ENCODE results near the gene CLP1. TPM values are rescaled to one million over a fixed set of nuclear protein-coding genes. Genes with fewer than 3 reads are reported as not detected.

CLP1 gene
- total RNA-seq, 3 donors from 2014 or later (not counting 1 experiment from before 2014, with no cell fraction given) = 18.5 to 23.1 (median 22.8) TPM

GRCh38 chr11:57709802-57710367 is 52.3 kb downstream of the CLP1 start:
- H3K9me3 ChIP-seq (ENCODE audit: control insufficient read depth, insufficient read depth, low read length) = no peaks in the 10 kb centered on the region
- no peak overlapping the region for H3K4me3 ChIP-seq (ENCODE audit: low read length)
- no peak overlapping the region for H3K27ac ChIP-seq (ENCODE audit: low read length)
- ATAC-seq (no peak), DNase-seq (no peak)
- H3K36me3 Mint-ChIP-seq = no peaks in the 10 kb centered on the region
- no peaks in the 10 kb centered on the region for H3K27me3 Mint-ChIP-seq (ENCODE audit: low read depth in 2 of 2)
- H3K36me3 ChIP-seq (ENCODE audit: control insufficient read depth, insufficient read depth, low read length) = peaks cover 3% of the 10 kb centered on the region
- H3K27ac Mint-ChIP-seq = peak overlapping the region in 1 of 2 donors; percentile 2
- H3K4me3 Mint-ChIP-seq = no peak overlapping the region
- TF ChIP-seq, protein P1, sequence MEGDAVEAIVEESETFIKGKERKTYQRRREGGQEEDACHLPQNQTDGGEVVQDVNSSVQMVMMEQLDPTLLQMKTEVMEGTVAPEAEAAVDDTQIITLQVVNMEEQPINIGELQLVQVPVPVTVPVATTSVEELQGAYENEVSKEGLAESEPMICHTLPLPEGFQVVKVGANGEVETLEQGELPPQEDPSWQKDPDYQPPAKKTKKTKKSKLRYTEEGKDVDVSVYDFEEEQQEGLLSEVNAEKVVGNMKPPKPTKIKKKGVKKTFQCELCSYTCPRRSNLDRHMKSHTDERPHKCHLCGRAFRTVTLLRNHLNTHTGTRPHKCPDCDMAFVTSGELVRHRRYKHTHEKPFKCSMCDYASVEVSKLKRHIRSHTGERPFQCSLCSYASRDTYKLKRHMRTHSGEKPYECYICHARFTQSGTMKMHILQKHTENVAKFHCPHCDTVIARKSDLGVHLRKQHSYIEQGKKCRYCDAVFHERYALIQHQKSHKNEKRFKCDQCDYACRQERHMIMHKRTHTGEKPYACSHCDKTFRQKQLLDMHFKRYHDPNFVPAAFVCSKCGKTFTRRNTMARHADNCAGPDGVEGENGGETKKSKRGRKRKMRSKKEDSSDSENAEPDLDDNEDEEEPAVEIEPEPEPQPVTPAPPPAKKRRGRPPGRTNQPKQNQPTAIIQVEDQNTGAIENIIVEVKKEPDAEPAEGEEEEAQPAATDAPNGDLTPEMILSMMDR (IDR thresholded peaks at IDR 0.05) = no peak
- no peaks in the 10 kb centered on the region for H3K27me3 ChIP-seq (ENCODE audit: control insufficient read depth, insufficient read depth, low read length)
- H3K9me3 Mint-ChIP-seq = no peaks in the 10 kb centered on the region
- H3K4me1 Mint-ChIP-seq = peaks cover 36 to 41% of the 10 kb centered on the region in 2 donors
- H3K4me1 ChIP-seq (ENCODE audit: control insufficient read depth, insufficient read depth, low read length) = peaks cover 19% of the 10 kb centered on the region
- intact Hi-C loops (cut with micrococcal nuclease) = loop anchor here (2.0 kb wide), 1 partner anchor 91 kb away; no protein-coding TSS in a partner anchor
- 95% methylated on average over 5 of the region's 5 CpGs for WGBS (ENCODE audit: insufficient coverage)

Other genes with a start within 250 kb of the CLP1 start
- gene SLC43A3, start 230.6 kb upstream of the CLP1 start, total RNA-seq = 10 to 100 TPM; 17.0 to 22.2 (median 20.7) TPM
- under 1 TPM; 0.38 to 0.61 (median 0.48) TPM for gene RTN4RL2, start 197.2 kb upstream of the CLP1 start, total RNA-seq
- 10 to 100 TPM; 11.3 to 20.6 (median 13.9) TPM for gene SLC43A1, start 142.1 kb upstream of the CLP1 start, total RNA-seq
- 10 to 100 TPM; 15.0 to 18.8 (median 17.1) TPM for gene TIMM10, start 127.0 kb upstream of the CLP1 start, total RNA-seq
- not detected for gene SMTNL1, start 120.2 kb upstream of the CLP1 start, total RNA-seq
- 100 to 1,000 TPM in 2 of 3 donors, 10 to 100 TPM in 1; 89.1 to 108 (median 103) TPM for gene UBE2L6, start 90.1 kb upstream of the CLP1 start, total RNA-seq
- under 1 TPM in 1 of 3 donors, not detected in 2; 0.50 TPM for gene SERPING1, start 60.1 kb upstream of the CLP1 start, total RNA-seq
- gene YPEL4, start 7.8 kb upstream of the CLP1 start, total RNA-seq = 1 to 10 TPM; 1.2 to 1.3 (median 1.2) TPM
- 10 to 100 TPM; 46.1 to 64.0 (median 55.5) TPM for gene ZDHHC5, start 10.4 kb downstream of the CLP1 start, total RNA-seq
- gene MED19, start 54.5 kb downstream of the CLP1 start, total RNA-seq = 10 to 100 TPM; 11.0 to 15.1 (median 13.3) TPM
- gene TMX2, start 54.8 kb downstream of the CLP1 start, total RNA-seq = 10 to 100 TPM; 43.6 to 70.4 (median 45.7) TPM
- 10 to 100 TPM; 55.3 to 83.3 (median 61.0) TPM for gene SELENOH, start 83.7 kb downstream of the CLP1 start, total RNA-seq
- not detected for gene BTBD18, start 94.1 kb downstream of the CLP1 start, total RNA-seq
- 10 to 100 TPM; 17.1 to 17.7 (median 17.3) TPM for gene CTNND1, start 104.0 kb downstream of the CLP1 start, total RNA-seq